Activated CD8-positive, alpha-beta T cell treated with anti-CD3 and anti-CD28 coated beads, Interleukin-2, amount 10 ng/mL, durations not matched to agents 7 days and 5 days (primary cell): ENCODE results near the gene SQSTM1. TPM values are rescaled to one million over a fixed set of nuclear protein-coding genes. Genes with fewer than 3 reads are reported as not detected.
"Not testable (repeated sequence)": the region's sequence is repeated elsewhere in the genome, so short reads cannot be mapped to it uniquely, and the experiment has no call there.

Experiments used
- ATAC-seq: fragments of 150-1000 bp; cut with Tn5 transposase; one replicate; pipeline ENCODE4 v1.10.0; 2021; ENCODE audit warnings: moderate library complexity
- CTCF ChIA-PET: fragments of 350-600 bp; sonication (Branson Sonifier 250); formaldehyde crosslinking; loops from one replicate; lab custom pipeline; 2021; ENCODE audit warnings: antibody characterized with exemption; lab: Charles Lee
- POLR2A ChIA-PET: fragments of 350-600 bp; sonication (Branson Sonifier 250); formaldehyde crosslinking; loops from one replicate; lab custom pipeline; 2021; ENCODE audit warnings: antibody characterized with exemption; lab: Charles Lee
- DNase-seq: peaks from one replicate; pipeline ENCODE4 v3.0.0-alpha.2; 2020
- H3K27ac Mint-ChIP-seq: one replicate; pipeline ENCODE4 v1.8.0; 2021; ENCODE audit warnings: mild to moderate bottlenecking, mixed read lengths
- H3K27me3 Mint-ChIP-seq: one replicate; pipeline ENCODE4 v1.8.0; 2021; ENCODE audit warnings: low read depth, mixed read lengths
- H3K36me3 Mint-ChIP-seq: one replicate; pipeline ENCODE4 v1.8.0; 2021; ENCODE audit warnings: low read depth, mixed read lengths
- H3K4me1 Mint-ChIP-seq: one replicate; pipeline ENCODE4 v1.8.0; 2021; ENCODE audit warnings: low read depth, mixed read lengths
- H3K4me3 Mint-ChIP-seq: one replicate; pipeline ENCODE4 v1.8.0; 2021; ENCODE audit warnings: mild to moderate bottlenecking, mixed read lengths
- H3K9me3 Mint-ChIP-seq: one replicate; pipeline ENCODE4 v1.8.0; 2022; ENCODE audit warnings: mixed read lengths; ENCODE audit not compliant: insufficient read depth
- total RNA-seq, 2 experiments: library from RNA; stranded (reverse); gene quantifications; one replicate each; pipeline ENCODE4 v1.2.3, GENCODE V29; 2021

Gene SQSTM1
- total RNA-seq, 2 experiments from 2014 or later, result 100.0 to 102 TPM

- ChIA-PET CTCF (interaction anchor here (1.5 kb wide), 1 partner anchor 19 kb away, joined by 5 read pairs; no protein-coding TSS in a partner anchor), POLR2A (no interaction called here)
- no peaks in the 10 kb centered on the region for H3K4me1 Mint-ChIP-seq
These were observed 38.9 kb upstream of the SQSTM1 start for GRCh38 chr5:179781846-179782245.

GRCh38 chr5:179783128-179783527, 37.6 kb upstream of the SQSTM1 start:
- no peak for ATAC-seq
- no peak for DNase-seq
- peaks cover 5% of the 10 kb centered on the region for H3K36me3 Mint-ChIP-seq
- no peak overlapping the region for H3K27ac Mint-ChIP-seq
- H3K4me1 Mint-ChIP-seq, result no peaks in the 10 kb centered on the region
- CTCF ChIA-PET, result interaction anchor here (2.5 kb wide), 1 partner anchor 20 kb away, joined by 9 read pairs; no protein-coding TSS in a partner anchor
- H3K27me3 Mint-ChIP-seq, result no peaks in the 10 kb centered on the region
- no peaks in the 10 kb centered on the region for H3K9me3 Mint-ChIP-seq
- POLR2A ChIA-PET, result no interaction called here
- H3K4me3 Mint-ChIP-seq, result no peak overlapping the region

More at GRCh38 chr5:179781846-179782245, 38.9 kb upstream of the SQSTM1 start:
- peaks cover 10% of the 10 kb centered on the region for H3K36me3 Mint-ChIP-seq
- no peak overlapping the region for H3K27ac Mint-ChIP-seq
- DNase-seq (no peak), ATAC-seq (no peak)
- no peaks in the 10 kb centered on the region for H3K27me3 Mint-ChIP-seq
- H3K9me3 Mint-ChIP-seq, result no peaks in the 10 kb centered on the region
- H3K4me3 Mint-ChIP-seq, result no peak overlapping the region

DNA sequence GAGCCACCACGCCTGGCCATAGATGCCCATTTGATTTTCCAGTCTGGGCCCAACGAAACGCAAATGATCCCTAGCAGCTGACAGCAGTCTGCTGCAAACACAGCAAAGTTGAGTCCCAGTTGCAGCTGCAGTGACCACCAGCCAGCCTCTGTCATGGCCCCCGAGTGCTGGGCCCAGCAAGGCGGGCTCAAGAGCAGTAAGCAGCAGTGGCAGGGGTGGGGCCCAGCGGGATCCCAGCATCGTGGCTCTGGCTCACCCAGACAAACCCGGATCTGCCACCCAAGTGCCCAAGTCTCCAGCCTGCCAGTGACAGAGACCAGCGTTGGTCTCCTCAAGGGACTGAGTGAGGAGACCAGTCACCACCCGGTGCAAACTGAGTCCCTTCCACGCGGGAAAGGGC, 33.8 kb upstream of the SQSTM1 start:
- POLR2A ChIA-PET, result no interaction called here
- H3K27me3 Mint-ChIP-seq, result no peaks in the 10 kb centered on the region
- H3K4me3 Mint-ChIP-seq, result no peak overlapping the region
- peaks cover 1% of the 10 kb centered on the region for H3K4me1 Mint-ChIP-seq
- ATAC-seq (no peak), DNase-seq (no peak)
- CTCF ChIA-PET, result no interaction called here
- no peak overlapping the region for H3K27ac Mint-ChIP-seq
- H3K36me3 Mint-ChIP-seq, result no peaks in the 10 kb centered on the region
- no peaks in the 10 kb centered on the region for H3K9me3 Mint-ChIP-seq

GRCh38 chr5:179788193-179788854, 32.4 kb upstream of the SQSTM1 start:
- H3K27me3 Mint-ChIP-seq, result no peaks in the 10 kb centered on the region
- ChIA-PET POLR2A (no interaction called here), CTCF (interaction anchor here (1.6 kb wide), 1 partner anchor 25 kb away, joined by 6 read pairs; no protein-coding TSS in a partner anchor)
- H3K4me3 Mint-ChIP-seq, result no peak overlapping the region
- no peaks in the 10 kb centered on the region for H3K36me3 Mint-ChIP-seq
- peaks cover 11% of the 10 kb centered on the region for H3K4me1 Mint-ChIP-seq
- H3K9me3 Mint-ChIP-seq, result no peaks in the 10 kb centered on the region
- H3K27ac Mint-ChIP-seq, result no peak overlapping the region
- ATAC-seq, result no peak
- no peak for DNase-seq

- H3K4me3 Mint-ChIP-seq, H3K27ac Mint-ChIP-seq, H3K36me3 Mint-ChIP-seq, DNase-seq, ATAC-seq, H3K27me3 Mint-ChIP-seq, POLR2A ChIA-PET, H3K9me3 Mint-ChIP-seq: not testable (repeated sequence)
- peaks cover 20% of the 10 kb centered on the region for H3K4me1 Mint-ChIP-seq
- CTCF ChIA-PET, result interaction anchor here (1.3 to 1.6 kb wide), 2 partner anchors 12 to 26 kb away, joined by 4 to 6 read pairs; no protein-coding TSS in a partner anchor
These were observed 31.4 kb upstream of the SQSTM1 start for GRCh38 chr5:179789278-179789677.

DNA sequence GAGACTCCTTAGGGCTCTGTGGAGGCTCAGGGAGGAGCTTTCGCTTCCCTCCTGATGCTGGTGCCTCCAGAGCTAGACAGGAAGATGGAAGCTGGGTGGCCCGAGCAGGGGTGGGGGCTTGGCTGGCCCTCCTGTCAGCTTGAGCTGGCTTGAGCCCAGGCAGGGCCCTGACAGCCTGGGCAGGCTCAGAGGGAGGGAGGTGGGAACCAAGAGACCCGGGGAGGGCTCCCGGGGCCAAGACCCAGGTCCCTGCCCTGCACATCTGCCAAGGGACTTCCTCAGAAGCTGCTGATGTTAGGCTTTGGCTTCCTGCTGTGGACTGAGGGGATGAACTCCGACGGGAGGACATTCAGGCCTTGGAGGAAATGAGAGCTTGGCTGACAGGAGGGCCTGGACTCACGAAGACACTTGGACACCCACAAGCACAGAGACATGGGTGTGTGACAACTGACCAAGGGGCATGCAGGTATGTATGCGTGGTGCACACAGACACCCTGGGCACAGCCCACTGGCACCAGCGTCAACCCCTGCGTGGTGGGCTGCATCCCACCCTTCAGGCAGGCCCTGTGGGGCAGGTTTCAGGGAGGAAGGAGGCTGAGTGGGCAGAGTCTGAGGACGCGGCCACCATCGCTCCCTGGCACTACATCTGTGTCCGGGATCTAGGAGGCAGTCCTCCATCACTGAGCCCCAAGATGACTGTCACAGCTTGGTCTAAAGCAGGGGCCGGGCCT, 28.7 kb upstream of the SQSTM1 start:
- H3K27ac Mint-ChIP-seq, result peak overlapping the region; percentile 43
- H3K27me3 Mint-ChIP-seq, result no peaks in the 10 kb centered on the region
- H3K36me3 Mint-ChIP-seq, result peaks cover 5% of the 10 kb centered on the region
- no peaks in the 10 kb centered on the region for H3K9me3 Mint-ChIP-seq
- CTCF ChIA-PET, result interaction anchor here (0.9 to 6.3 kb wide), 3 partner anchors 29 to 50 kb away, joined by 3 to 48 read pairs (median 3); no protein-coding TSS in a partner anchor
- peaks cover 35% of the 10 kb centered on the region for H3K4me1 Mint-ChIP-seq
- no peak overlapping the region for H3K4me3 Mint-ChIP-seq
- ATAC-seq (no peak), DNase-seq (no peak)
- POLR2A ChIA-PET, result no interaction called here

- Mint-ChIP-seq H3K27me3 (no peaks in the 10 kb centered on the region), H3K4me1 (peaks cover 35% of the 10 kb centered on the region), H3K27ac (peak overlapping the region; percentile 82), H3K4me3 (no peak overlapping the region), H3K36me3 (peaks cover 10% of the 10 kb centered on the region), H3K9me3 (no peaks in the 10 kb centered on the region)
- CTCF ChIA-PET, result interaction anchor here (1.0 to 6.3 kb wide), 3 partner anchors 9 to 49 kb away, joined by 3 to 48 read pairs (median 7); no protein-coding TSS in a partner anchor
- DNase-seq, result no peak
- no peak for ATAC-seq
- POLR2A ChIA-PET, result interaction anchor here (0.8 to 2.0 kb wide), 2 partner anchors 32 to 169 kb away, joined by 3 to 6 read pairs; partner anchors contain the start of gene HNRNPH1
These were observed 27.9 kb upstream of the SQSTM1 start for GRCh38 chr5:179792612-179793467.

DNA sequence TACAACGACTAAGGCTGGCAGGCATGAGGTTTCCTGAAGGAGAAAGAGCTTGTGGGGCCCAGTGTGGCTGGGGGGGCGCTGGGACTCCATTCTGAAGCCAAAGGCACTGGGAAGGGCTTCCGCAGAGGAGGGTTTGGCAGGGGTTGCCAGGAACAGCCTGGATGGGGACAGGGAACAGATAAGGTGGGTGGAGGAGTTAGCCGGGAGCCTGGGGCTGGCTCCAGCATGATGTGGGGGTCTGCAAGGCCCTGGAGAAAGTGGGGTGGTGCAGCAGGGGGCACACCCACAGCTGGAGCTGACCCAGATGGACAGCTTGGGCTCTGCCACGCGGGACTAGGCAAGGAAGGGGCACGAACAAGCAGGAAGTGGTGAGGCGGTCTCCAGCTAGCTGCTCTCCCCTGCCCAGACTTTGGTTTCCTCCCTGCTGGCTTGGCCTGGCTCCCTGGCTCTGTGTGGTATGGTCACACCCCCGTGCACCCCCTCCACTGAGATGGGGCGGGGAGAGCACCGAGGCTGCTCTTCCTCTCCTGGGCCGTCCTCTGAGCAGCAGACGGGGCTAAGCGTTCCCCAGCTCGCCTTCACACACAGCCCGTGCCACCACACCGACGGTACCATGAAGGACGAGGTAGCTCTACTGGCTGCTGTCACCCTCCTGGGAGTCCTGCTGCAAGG, 27.1 kb upstream of the SQSTM1 start, which contains the start of gene LTC4S:
TSS of gene LTC4S (plus strand) at position 519 of the 672 bp plus-strand sequence. CDS start at position 614, 95 bp downstream.
- POLR2A ChIA-PET, result interaction anchor here (0.6 to 2.0 kb wide), 4 partner anchors 33 to 170 kb away, joined by 3 to 6 read pairs (median 4); partner anchors contain the start of gene HNRNPH1
- CTCF ChIA-PET, result interaction anchor here (1.4 to 6.3 kb wide), 3 partner anchors 8 to 31 kb away, joined by 7 to 48 read pairs (median 13); partner anchors contain the start of gene SQSTM1
- Mint-ChIP-seq H3K27ac (peak within 1 kb of the TSS; percentile 82), H3K9me3 (no peaks in the 10 kb centered on the region), H3K4me3 (peak within 1 kb of the TSS; percentile 61), H3K36me3 (peaks cover 13% of the 10 kb centered on the region), H3K4me1 (peaks cover 35% of the 10 kb centered on the region), H3K27me3 (no peaks in the 10 kb centered on the region)
- peak; percentile 55 for ATAC-seq
- DNase-seq, result peak; percentile 83

DNA sequence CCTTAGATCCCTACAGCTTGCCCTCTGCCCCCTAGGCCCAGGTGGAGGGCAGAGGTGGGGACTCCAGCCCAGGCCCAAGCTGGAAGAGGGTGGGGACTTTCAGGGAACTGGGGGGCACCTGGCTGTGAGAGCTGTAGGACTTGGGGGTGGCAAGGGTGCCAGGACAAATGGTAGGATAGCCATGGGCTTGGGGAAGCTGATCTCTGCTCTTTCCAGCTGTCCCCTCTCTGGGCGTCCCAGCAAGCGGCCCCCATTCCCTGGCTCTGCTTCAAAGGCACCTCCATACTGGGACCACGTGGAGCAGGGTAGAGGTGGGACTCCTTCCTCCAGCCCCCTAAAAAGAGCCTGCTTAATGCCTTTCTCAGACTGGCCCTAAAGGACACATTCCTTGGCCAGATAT, 26.5 kb upstream of the SQSTM1 start:
- Mint-ChIP-seq H3K36me3 (peaks cover 17% of the 10 kb centered on the region), H3K4me1 (peaks cover 35% of the 10 kb centered on the region), H3K9me3 (no peaks in the 10 kb centered on the region), H3K27me3 (no peaks in the 10 kb centered on the region), H3K27ac (peak overlapping the region; percentile 82), H3K4me3 (peak overlapping the region; percentile 61)
- CTCF ChIA-PET, result interaction anchor here (1.1 to 6.3 kb wide), 4 partner anchors 8 to 32 kb away, joined by 3 to 48 read pairs (median 10); partner anchors contain the start of gene SQSTM1
- no peak for DNase-seq
- POLR2A ChIA-PET, result interaction anchor here (0.6 to 2.0 kb wide), 4 partner anchors 33 to 170 kb away, joined by 3 to 6 read pairs (median 4); partner anchors contain the start of gene HNRNPH1
- no peak for ATAC-seq

DNA sequence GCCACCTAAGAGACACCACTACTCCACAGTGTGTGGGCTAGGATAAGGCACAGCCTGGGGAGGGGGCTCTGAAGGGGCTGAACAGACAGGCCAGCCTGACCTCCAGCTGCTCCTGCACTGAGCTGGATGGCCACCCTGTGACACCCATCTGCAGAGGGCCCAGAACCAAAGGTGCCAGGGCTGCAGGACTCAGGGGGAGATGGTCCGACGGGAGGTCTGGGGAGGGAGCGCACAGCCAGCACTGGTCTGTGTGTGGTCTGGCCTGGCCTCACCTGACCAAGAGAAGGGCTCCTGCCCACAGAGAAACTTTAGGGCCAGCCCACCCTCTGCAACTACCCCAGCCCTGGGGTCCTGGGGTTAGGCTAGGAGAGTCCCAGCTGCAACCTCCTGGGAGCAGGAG, 26.1 kb upstream of the SQSTM1 start:
- Mint-ChIP-seq H3K36me3 (peaks cover 21% of the 10 kb centered on the region), H3K27ac (no peak overlapping the region), H3K4me3 (peak overlapping the region; percentile 61), H3K4me1 (peaks cover 36% of the 10 kb centered on the region), H3K9me3 (no peaks in the 10 kb centered on the region), H3K27me3 (no peaks in the 10 kb centered on the region)
- ChIA-PET POLR2A (interaction anchor here (1.3 to 2.0 kb wide), 2 partner anchors 61 to 171 kb away, joined by 4 to 6 read pairs; partner anchors contain the start of gene HNRNPH1), CTCF (interaction anchor here (1.1 to 6.3 kb wide), 4 partner anchors 7 to 32 kb away, joined by 3 to 48 read pairs (median 10); partner anchors contain the start of gene SQSTM1)
- ATAC-seq, result no peak
- DNase-seq, result no peak
